Endometrial microvascular endothelial cells (primary cell): ENCODE measurements around the gene CLC. TPM values are rescaled to one million over a fixed set of nuclear protein-coding genes. Genes with fewer than 3 reads are reported as not detected.
"Not testable (repeated sequence)": the region's sequence is repeated elsewhere in the genome, so short reads cannot be mapped to it uniquely, and the experiment has no call there.

ENCODE experiments used
- in situ Hi-C: cut with HindIII; loops from 2 replicates; pipeline ENCODE4 v1.10.0; 2017; ENCODE audit warnings: low sequenced_read_pairs, low pct_unique_long_range_greater_than_20kb; ENCODE audit errors: inconsistent ontology term
- total RNA-seq: library from RNA; depleted of rRNA; stranded (reverse); fragments of >200 nt; gene quantifications from one replicate; pipeline ENCODE4 v1.2.3, GENCODE V29; 2015; ENCODE audit errors: inconsistent ontology term

The CLC gene
- not detected for total RNA-seq

DNA sequence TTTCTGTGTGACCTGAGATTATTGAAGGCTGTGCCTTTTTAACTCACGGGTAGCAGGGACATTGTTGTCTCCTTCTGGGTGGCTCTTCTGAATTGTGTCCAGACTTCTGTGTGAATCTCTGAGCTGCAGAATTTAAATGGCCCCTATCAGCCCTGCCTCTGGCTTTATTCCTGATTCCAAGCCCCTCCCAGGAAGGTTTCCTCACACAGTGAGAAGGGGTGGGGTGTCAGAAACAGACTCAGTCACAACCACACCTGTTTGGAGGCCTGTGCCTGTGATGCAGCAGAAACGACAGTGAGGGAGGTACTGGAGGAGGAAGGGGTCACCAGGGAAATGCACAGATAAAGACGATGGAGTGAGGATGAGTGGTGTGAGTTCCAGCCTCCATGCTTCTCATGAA lies at the start of gene CLC:
Gene CLC (minus strand): TSS at position 139 of the 400 bp plus-strand sequence. CDS start 77 bp downstream, at position 62.
- in situ Hi-C loops = no loop called here

- in situ Hi-C loops = no loop called here
Observed at GRCh38 chr19:39780894-39781293, 43.1 kb upstream of the CLC start.

- in situ Hi-C loops = no loop called here
Observed at GRCh38 chr19:39778763-39779162, 40.9 kb upstream of the CLC start, which contains the start of gene LEUTX. TSS of gene LEUTX (plus strand) at chr19:39778854. CDS start at chr19:39778921, 67 bp downstream.

DNA sequence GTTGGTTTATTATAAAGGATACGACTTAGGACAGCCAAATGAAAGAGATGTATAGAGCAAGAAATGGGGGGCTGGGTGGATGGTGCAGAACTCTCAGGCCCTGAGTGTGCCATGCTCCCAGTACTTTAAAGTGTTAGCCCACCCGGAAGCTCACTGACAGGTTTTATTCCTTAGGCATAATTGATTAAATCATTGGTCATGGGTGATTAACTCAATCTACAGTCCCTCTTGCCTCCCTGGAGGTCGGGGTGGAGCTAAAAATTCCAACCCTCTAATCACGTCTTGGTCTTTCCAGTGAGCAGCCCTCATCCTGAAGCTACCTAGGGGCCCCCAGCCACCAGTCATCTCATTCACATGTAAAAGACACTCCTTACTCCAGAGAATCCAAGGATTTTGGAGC lies 31.0 kb upstream of the CLC start:
- in situ Hi-C loops = no loop called here

GRCh38 chr19:39768334-39768733 lies 30.5 kb upstream of the CLC start:
- in situ Hi-C loops = no loop called here

DNA sequence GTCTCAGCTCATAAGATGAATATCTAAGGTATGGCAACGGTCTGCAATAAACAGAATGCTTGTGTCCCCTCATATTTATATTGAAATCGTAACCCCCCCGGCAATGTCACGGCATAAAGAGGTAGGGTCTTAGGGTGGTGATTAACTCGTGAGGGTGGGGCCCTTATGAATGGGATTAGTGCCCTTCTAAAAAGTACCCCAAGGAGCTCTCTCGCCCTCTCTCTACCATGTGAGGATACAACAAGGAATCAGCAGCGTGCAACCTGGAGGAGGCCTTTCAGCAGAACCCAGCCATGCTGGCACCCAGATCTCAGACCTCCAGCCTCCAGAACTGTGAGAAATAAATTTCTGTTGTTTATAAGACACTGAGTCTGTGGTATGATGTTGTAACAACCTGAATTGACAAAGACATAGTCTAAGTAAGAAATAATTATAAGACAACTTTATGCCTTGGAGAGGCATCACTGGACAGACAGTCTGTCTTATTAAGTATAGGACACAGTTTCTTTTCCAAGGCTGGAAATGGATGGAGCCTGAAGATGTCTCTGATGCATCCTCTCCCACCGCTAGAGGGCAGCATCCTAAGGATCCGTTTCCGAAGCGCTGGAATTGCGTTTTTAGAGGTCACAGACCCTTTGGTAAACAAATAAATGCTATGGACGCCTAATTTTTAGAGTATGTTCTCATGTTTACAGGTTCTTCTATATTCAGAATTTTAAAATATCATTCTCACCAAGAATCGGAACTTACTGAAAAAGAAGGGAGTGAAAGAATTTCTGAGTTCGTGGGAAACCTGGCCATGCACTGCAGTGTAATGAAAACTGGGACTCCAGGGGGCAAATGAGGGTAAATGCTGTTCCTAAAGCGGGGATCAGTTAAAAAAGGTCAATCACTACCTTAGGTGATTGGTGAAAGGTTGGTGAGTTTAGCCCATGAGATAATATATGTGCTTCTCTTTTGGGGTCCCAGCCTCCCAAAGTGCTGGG lies 27.6 kb upstream of the CLC start:
- in situ Hi-C loops = no loop called here

DNA sequence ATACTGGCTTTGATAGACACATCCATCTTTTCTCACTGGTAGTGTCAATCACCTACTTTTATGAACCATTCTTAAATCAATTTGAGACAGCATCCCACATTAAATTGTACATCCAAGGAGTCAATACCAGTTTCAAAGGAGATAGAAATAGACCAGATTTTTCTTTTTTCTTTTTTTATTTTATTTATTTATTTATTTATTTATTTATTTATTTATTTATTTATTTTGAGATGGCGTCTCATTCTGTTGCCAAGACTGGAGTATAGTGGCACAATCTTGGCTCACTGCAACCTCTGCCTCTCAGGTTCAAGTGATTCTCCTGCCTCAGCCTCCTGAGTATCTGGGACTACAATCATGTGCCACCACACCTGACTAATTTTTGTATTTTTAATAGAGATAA lies 24.0 kb upstream of the CLC start:
- in situ Hi-C loops = not testable (repeated sequence)

- in situ Hi-C loops = no loop called here
Observed at GRCh38 chr19:39759457-39760184, 21.8 kb upstream of the CLC start.

GRCh38 chr19:39754971-39755370 lies 17.1 kb upstream of the CLC start:
- in situ Hi-C loops = no loop called here

GRCh38 chr19:39754544-39754943 lies 16.7 kb upstream of the CLC start:
- in situ Hi-C loops = no loop called here

GRCh38 chr19:39752795-39753194 lies 15.0 kb upstream of the CLC start:
- in situ Hi-C loops = no loop called here

- in situ Hi-C loops = no loop called here
Observed at GRCh38 chr19:39752390-39752789, 14.6 kb upstream of the CLC start.

DNA sequence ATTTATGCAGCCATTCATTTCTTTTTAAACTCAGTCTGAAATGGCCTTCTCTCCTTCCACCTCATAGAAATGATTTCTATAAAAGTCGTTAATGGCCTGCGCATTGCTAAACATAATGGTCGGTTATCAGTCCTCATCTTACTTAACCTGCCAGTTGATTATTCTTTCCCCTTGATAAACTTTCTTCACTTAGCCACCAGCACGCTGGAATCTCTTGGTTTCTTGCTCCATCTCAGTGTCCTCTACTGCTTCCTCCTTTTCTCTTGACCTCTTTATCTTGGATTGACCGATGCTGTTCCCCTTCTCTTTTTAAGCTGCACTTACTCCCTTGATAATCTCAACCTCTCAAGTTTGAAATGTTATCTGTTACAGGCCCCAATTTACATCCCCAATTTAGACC lies 12.2 kb upstream of the CLC start:
- in situ Hi-C loops = no loop called here

- in situ Hi-C loops = no loop called here
Observed at GRCh38 chr19:39746836-39747529, 9.2 kb upstream of the CLC start.

DNA sequence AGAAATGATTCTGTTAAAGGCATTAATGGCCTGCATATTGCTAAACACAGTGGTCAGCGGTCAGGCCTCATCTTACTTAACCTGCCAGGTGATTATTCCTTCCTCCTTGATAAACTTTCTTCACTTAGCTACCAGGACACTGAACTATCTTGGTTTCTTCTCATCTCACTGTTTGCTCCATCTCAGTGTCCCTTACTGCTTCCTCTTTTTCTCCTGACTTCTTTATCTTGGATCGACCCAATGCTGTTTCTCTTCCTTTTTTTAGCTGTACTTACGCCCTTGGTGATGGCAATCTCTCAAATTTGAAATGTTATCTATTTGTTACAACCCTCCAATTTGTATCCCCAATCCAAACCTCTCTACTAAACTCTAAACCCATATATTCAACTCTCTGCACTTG lies 7.8 kb upstream of the CLC start:
- in situ Hi-C loops = no loop called here

DNA sequence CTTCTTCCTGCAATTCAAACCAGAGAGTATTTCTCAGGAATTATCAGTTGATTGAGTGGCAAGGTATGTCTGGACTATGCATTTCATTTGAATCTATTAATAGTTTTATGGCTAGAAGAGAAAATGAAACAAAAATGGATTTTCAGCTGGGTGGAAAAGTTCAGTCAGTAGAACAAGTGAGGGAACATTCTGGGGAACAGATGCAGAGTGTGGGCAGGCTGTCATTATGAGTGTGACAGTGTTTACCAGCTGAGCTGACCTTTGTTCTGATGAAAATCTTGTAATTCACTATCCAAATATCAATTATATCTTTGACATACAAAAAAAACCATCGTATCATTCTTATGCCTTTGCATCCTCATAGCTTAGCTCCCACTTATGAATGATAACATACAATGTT lies 2.6 kb upstream of the CLC start:
- in situ Hi-C loops = no loop called here

- in situ Hi-C loops = no loop called here
Observed at GRCh38 chr19:39738814-39739213, 985 bp upstream of the CLC start.

GRCh38 chr19:39737351-39737750 lies 478 bp downstream of the CLC start:
- in situ Hi-C loops = no loop called here

DNA sequence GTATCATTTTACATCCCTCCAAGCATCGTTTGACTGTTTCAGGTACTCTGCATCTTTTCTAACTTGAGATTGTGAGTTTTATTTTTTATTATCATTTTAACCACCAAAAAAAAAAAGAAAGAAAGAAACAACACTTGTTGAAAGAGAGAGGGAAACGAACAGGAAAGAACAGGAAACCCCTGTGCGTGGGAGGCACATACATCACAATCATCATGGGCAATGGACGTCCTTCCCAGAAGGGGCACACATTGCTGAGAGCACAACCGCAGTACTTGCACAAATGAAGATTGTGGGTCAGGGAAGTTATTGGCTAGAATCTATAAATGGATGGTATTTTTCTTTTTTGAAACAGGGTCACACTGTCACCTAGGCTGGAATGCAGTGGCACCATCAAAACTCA lies 1.7 kb downstream of the CLC start:
- in situ Hi-C loops = no loop called here
